ENCODE results near the gene TIGD2.

DNA sequence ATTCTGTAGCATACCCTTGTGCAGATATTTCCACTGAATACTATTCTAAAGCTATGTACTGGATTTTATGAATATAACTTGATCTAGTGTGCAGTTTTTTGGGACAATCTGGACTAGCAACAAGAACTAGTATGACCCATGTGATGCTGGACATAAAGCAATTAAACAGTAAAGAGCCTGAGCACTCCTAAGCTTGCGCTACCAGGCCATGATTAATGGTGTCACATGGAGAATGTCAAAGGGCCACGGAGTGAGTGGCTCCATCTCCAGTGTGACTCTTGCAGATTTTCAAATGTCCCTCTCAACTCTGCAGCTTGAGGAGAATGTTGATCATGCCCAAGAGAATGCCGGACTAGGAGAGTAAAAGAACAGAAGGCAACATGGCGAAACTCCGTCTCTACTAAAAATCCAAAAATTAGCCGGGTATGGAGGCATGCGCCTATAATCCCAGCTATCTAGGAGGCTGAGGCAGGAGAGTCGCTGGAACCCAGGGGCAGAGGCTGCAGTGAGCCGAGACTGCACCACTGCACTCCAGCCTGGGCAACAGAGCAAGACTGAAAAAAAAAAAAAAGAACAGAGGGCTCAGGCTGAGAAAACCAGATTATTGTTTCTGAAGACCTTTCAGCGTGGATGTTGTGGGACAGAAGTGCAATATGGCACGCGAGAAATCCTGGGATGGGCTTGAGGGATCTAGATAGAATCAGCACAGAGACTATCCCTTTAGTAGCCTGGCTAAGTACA, 45.0 kb downstream of the TIGD2 start:
- TF ChIP-seq CTCF (IDR thresholded peaks at IDR 0.05; ENCODE audit: poor library complexity, severe bottlenecking) (no peak), REST (IDR thresholded peaks at IDR 0.05; ENCODE audit: borderline replicate concordance) (no peak), EP300 (conservative IDR thresholded peaks at IDR 0.05; ENCODE audit: poor library complexity, severe bottlenecking) (no peak), POLR2AphosphoS5 (IDR thresholded peaks at IDR 0.05) (no peak), SMC3 (conservative IDR thresholded peaks at IDR 0.05; ENCODE audit: poor library complexity) (no peak), EZH2 (IDR thresholded peaks at IDR 0.05; ENCODE audit: borderline replicate concordance, insufficient read depth, low read length, poor library complexity, severe bottlenecking) (no peak), MXI1 (conservative IDR thresholded peaks at IDR 0.05; ENCODE audit: poor library complexity, severe bottlenecking) (no peak)
